ENCODE results near the gene RTRAF. TPM values are rescaled to one million over a fixed set of nuclear protein-coding genes. Genes with fewer than 3 reads are reported as not detected.

RTRAF gene
- total and polyA plus RNA-seq, 2 of the 8 experiments (the other 6 are each of a cell fraction or from before 2014, with no cell fraction given): 149 to 359 TPM

DNA sequence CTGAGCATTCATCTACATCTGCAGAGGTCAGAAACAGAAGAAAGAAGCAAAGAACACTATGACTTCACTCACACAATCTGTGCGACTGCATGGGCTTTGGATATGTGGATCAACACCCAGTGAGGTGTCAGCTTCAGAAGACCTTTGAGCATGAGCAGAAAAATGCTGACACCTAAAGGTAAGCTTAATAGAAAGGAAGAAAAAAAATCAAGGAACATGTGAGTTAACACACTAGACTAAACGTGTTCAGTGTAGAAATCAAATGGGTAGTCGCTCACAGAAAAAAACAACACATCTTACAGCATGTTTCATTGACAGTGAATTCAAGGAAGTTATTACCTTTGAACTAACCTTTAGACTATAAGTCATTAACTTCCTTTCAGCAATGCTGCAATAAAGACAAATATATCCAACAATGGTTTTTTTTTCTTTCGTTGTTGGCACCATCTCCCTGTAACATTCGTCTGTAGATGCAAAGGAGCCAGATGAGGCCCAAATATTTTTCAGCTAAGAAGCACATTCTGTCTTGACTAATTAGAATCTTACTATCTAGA, 30.9 kb downstream of the RTRAF start:
- Histone ChIP-seq H3K18ac (ENCODE audit: extremely low read depth, low read length) (no peak overlapping the region), H3K27me3 (replicated peaks in 1 of 4; ENCODE audit: control insufficient read depth in 3 of 4, extremely low read depth in 1 of 4, insufficient read depth in 3 of 4, low read length in 3 of 4) (no peaks in the 10 kb centered on the region), H3K14ac (ENCODE audit: insufficient read length) (no peak overlapping the region), H2BK120ac (replicated peaks; ENCODE audit: low read depth, low read length) (no peak overlapping the region), H4K91ac (replicated peaks; ENCODE audit: insufficient read length, low read length) (no peak overlapping the region), H2BK5ac (ENCODE audit: low read depth, low read length) (0 out of 2 replicates have a peak overlapping the region, but pooled peaks have one; percentile 10), H2BK12ac (ENCODE audit: low read depth, low read length) (no peak overlapping the region), H2BK20ac (ENCODE audit: low read length) (peak overlapping the region; percentile 16; the same call in 1 of the 2 replicates), H3K27ac (ENCODE audit: low read depth, low read length) (no peak overlapping the region), H2AFZ (ENCODE audit: low read length) (no peak overlapping the region), H3K4me3 (ENCODE audit: extremely low read depth in 1 of 4, insufficient read depth in 2 of 4, low read depth in 3 of 4, low read length in 4 of 4) (no peak overlapping the region), H3K56ac (replicated peaks; ENCODE audit: insufficient read length, low read depth, low read length) (no peak overlapping the region), H4K8ac (ENCODE audit: extremely low read depth, insufficient read depth, low read length) (no peak overlapping the region), H3K79me2 (ENCODE audit: control insufficient read depth in 1 of 2, insufficient read depth in 2 of 2, low read length in 2 of 2) (no peaks in the 10 kb centered on the region), H3K9me3 (ENCODE audit: insufficient read depth in 2 of 2, low read depth in 1 of 2, low read length in 1 of 2) (no peaks in the 10 kb centered on the region), H3K23ac (ENCODE audit: insufficient read length) (no peak overlapping the region), H3K4me2 (ENCODE audit: insufficient read depth in 1 of 2, low read depth in 2 of 2, low read length in 2 of 2) (no peak overlapping the region), H3K36me3 (ENCODE audit: control insufficient read depth in 2 of 4, insufficient read depth in 4 of 4, low read length in 3 of 4) (no peaks in the 10 kb centered on the region), H2BK15ac (ENCODE audit: low read length) (no peak overlapping the region), H3K9ac (replicated peaks in 1 of 4; ENCODE audit: extremely low read depth in 1 of 4, low read depth in 3 of 4, low read length in 3 of 4) (no peak overlapping the region), H4K5ac (ENCODE audit: insufficient read length, low read depth, low read length) (no peak overlapping the region), H4K20me1 (replicated peaks in 1 of 2; ENCODE audit: control insufficient read depth in 1 of 2, insufficient read depth in 2 of 2, low read length in 2 of 2) (no peaks in the 10 kb centered on the region), H3K4ac (replicated peaks; ENCODE audit: insufficient read length, low read depth, low read length) (no peak overlapping the region), H3K79me1 (ENCODE audit: low read depth, low read length) (no peaks in the 10 kb centered on the region), H2AK5ac (ENCODE audit: low read depth, low read length) (no peak overlapping the region), H3K23me2 (ENCODE audit: low read depth, low read length) (no peaks in the 10 kb centered on the region), H3K4me1 (replicated peaks in 1 of 4; ENCODE audit: control insufficient read depth in 3 of 4, insufficient read depth in 4 of 4, low read length in 3 of 4) (peaks cover 0 to 7% (median 4%) of the 10 kb centered on the region in 4 experiments; a peak in 2 of 7 replicates)
- WGBS, 2 experiments (ENCODE audit: extremely low coverage in 1 of 2, insufficient coverage in 1 of 2, insufficient read length in 1 of 2, insufficient replicate concordance in 2 of 2, low coverage in 1 of 2, low lambda C conversion rate in 2 of 2, missing lambda C conversion rate in 1 of 2): 82% methylated on average over 5 of the region's 5 CpGs; no CpG with 5 or more reads in 1 of the 2 experiments
- DNase-seq (ENCODE audit: low read depth in 1 of 2, low spot score in 2 of 2): no peak
- ChIA-PET CTCF (ENCODE audit: partially characterized antibody) (interaction anchor here (0.8 to 2.5 kb wide), 9 partner anchors 11 to 112 kb away, joined by 3 to 13 read pairs (median 3); no protein-coding TSS in a partner anchor), POLR2A (ENCODE audit: partially characterized antibody) (interaction anchor here (1.1 kb wide), 1 partner anchor 32 kb away, joined by 3 read pairs; no protein-coding TSS in a partner anchor)
- FAIRE-seq: no peak
- TF ChIP-seq TAF1 (IDR thresholded peaks at IDR 0.05; ENCODE audit: low read depth, low read length): no peak
- no peak for TF ChIP-seq KDM5A (IDR thresholded peaks at IDR 0.05; ENCODE audit: low read length)
- TF ChIP-seq RXRA (IDR thresholded peaks at IDR 0.05; ENCODE audit: insufficient read depth, low read depth, low read length): no peak
- TF ChIP-seq KDM4A (IDR thresholded peaks at IDR 0.05; ENCODE audit: low read depth, low read length, severe bottlenecking): no peak
- TF ChIP-seq RNF2 (IDR thresholded peaks at IDR 0.05; ENCODE audit: borderline replicate concordance, low read depth, low read length, missing control alignments, poor library complexity, severe bottlenecking): no peak
- no peak for TF ChIP-seq CREB1 (IDR thresholded peaks at IDR 0.05)
- TF ChIP-seq PHF8 (conservative IDR thresholded peaks at IDR 0.05; ENCODE audit: low read depth, low read length): no peak
- no peak for TF ChIP-seq POU5F1 (IDR thresholded peaks at IDR 0.05; ENCODE audit: low read depth, low read length)

All from H1 (cell line).